T-cell (primary cell): ENCODE measurements around the gene C1orf210. TPM values are rescaled to one million over a fixed set of nuclear protein-coding genes. Genes with fewer than 3 reads are reported as not detected.

Experiments used
- ATAC-seq, 4 experiments: fragments of 200-7000 bp in 3 of 4; fragments of 150-1000 bp in 1 of 4; cut with Tn5 transposase; replicated peaks in 1 of 4; 1 replicate in 3 of 4; 2 replicates in 1 of 4; pipeline ENCODE4 v1.10.0; 2021; ENCODE audit warnings: moderate library complexity in 3 of 4, mild to moderate bottlenecking in 2 of 4, moderate number of reproducible peaks in 1 of 4
- CTCF ChIA-PET, 2 donors: fragments of 300-600 bp; sonication (Branson Sonifier 250); formaldehyde crosslinking; loops; one replicate each; lab custom pipeline; 2022; ENCODE audit warnings: antibody characterized with exemption in 2 of 2; lab: Charles Lee
- POLR2A ChIA-PET, 2 donors: fragments of 300-600 bp; sonication (Branson Sonifier 250); formaldehyde crosslinking; loops; one replicate each; lab custom pipeline; 2022; ENCODE audit warnings: antibody characterized with exemption in 2 of 2; lab: Charles Lee
- DNase-seq, 35 experiments: peaks; one replicate each; pipeline versions ENCODE4 v3.0.0 to v3.0.0-alpha.2; 2013 to 2023
- H3K27ac ChIP-seq: one replicate; pipeline ENCODE4 v1.5.1; 2013; ENCODE audit warnings: low read length
- H3K27me3 ChIP-seq, 2 experiments: replicated peaks in 1 of 2; 1 replicate in 1 of 2; 2 replicates in 1 of 2; pipeline versions ENCODE4 v1.6.1 to v1.7.0; 2013; ENCODE audit warnings: low read length in 1 of 2, mixed read lengths in 1 of 2; ENCODE audit not compliant: control insufficient read depth in 2 of 2, insufficient read depth in 2 of 2; ENCODE audit errors: extremely low read depth in 1 of 2
- H3K36me3 ChIP-seq, 2 donors: 1 replicate in 1 of 2; 2 replicates in 1 of 2; pipeline versions ENCODE4 v1.6.1 to v1.7.0; 2013; ENCODE audit warnings: low read length in 1 of 2; ENCODE audit not compliant: control insufficient read depth in 2 of 2, insufficient read depth in 1 of 2; ENCODE audit errors: extremely low read depth in 1 of 2
- H3K4me1 ChIP-seq, 2 experiments: 1 replicate in 1 of 2; 2 replicates in 1 of 2; pipeline versions ENCODE4 v1.6.1 to v1.7.0; 2013; ENCODE audit warnings: low read length in 2 of 2, mixed read lengths in 1 of 2; ENCODE audit not compliant: insufficient read depth in 2 of 2, control insufficient read depth in 1 of 2; ENCODE audit errors: extremely low read depth in 1 of 2
- H3K4me3 ChIP-seq, 2 donors: 1 replicate in 1 of 2; 2 replicates in 1 of 2; pipeline versions ENCODE4 v1.5.1 to v1.7.0; 2013; ENCODE audit warnings: mild to moderate bottlenecking in 2 of 2, low read length in 1 of 2, moderate library complexity in 1 of 2; ENCODE audit not compliant: control insufficient read depth in 1 of 2; ENCODE audit errors: extremely low read depth in 1 of 2
- H3K9me3 ChIP-seq: 2 replicates; pipeline ENCODE4 v1.7.0; 2013
- H3K27ac Mint-ChIP-seq, 2 donors: one replicate each; pipeline ENCODE4 v1.8.0; 2020 to 2021; ENCODE audit warnings: mild to moderate bottlenecking in 2 of 2, mixed read lengths in 2 of 2
- H3K27me3 Mint-ChIP-seq, 2 donors: one replicate each; pipeline ENCODE4 v1.8.0; 2021 to 2022; ENCODE audit warnings: mixed read lengths in 2 of 2
- H3K36me3 Mint-ChIP-seq: one replicate; pipeline ENCODE4 v1.8.0; 2021; ENCODE audit warnings: mixed read lengths
- H3K4me1 Mint-ChIP-seq, 3 donors: one replicate each; pipeline ENCODE4 v1.8.0; 2020 to 2022; ENCODE audit warnings: mixed read lengths in 3 of 3, mild to moderate bottlenecking in 1 of 3
- H3K4me3 Mint-ChIP-seq, 3 donors: one replicate each; pipeline ENCODE4 v1.8.0; 2020 to 2022; ENCODE audit warnings: mild to moderate bottlenecking in 3 of 3, mixed read lengths in 3 of 3, moderate library complexity in 3 of 3
- H3K9me3 Mint-ChIP-seq, 3 donors: one replicate each; pipeline ENCODE4 v1.8.0; 2020 to 2022; ENCODE audit warnings: mixed read lengths in 3 of 3
- WGBS: methylation state at CpG from one replicate; pipeline ENCODE4 v1.1.5; 2013; ENCODE audit warnings: missing lambda C conversion rate; ENCODE audit not compliant: insufficient coverage; 5-methylcytosine and 5-hydroxymethylcytosine counted together
- total RNA-seq, 35 experiments: library from RNA in 6 of 35; stranded (reverse) in 6 of 35; fragments of 120-200 nt in 1 of 35; gene quantifications; one replicate each; pipeline versions ENCODE4 v1.2.1 to v1.2.4 and lab custom pipeline; 2013 to 2026

The C1orf210 gene
- total RNA-seq, 5 donors from 2014 or later (not counting 1 experiment from before 2014, with no cell fraction given), result 0.16 to 0.32 TPM; not detected in 3

GRCh38 chr1:43237121-43237520, 48.3 kb downstream of the C1orf210 start:
- no peak for ATAC-seq

GRCh38 chr1:43235451-43236121, 49.8 kb downstream of the C1orf210 start:
- Histone ChIP-seq H3K27ac (no peak overlapping the region), H3K4me1 (no peaks in the 10 kb centered on the region), H3K4me3 (no peak overlapping the region), H3K27me3 (peaks cover 0 to 11% of the 10 kb centered on the region in 2 experiments), H3K36me3 (no peaks in the 10 kb centered on the region), H3K9me3 (no peaks in the 10 kb centered on the region)
- WGBS, result 70% methylated on average over 8 of the region's 9 CpGs
- ATAC-seq (no peak), DNase-seq (no peak)
- no peaks in the 10 kb centered on the region for H3K36me3 Mint-ChIP-seq
- H3K27ac Mint-ChIP-seq, result no peak overlapping the region
- POLR2A ChIA-PET, result no interaction called here
- CTCF ChIA-PET, result interaction anchor here (0.6 to 1.4 kb wide), 3 partner anchors 17 to 179 kb away, joined by 3 read pairs; no protein-coding TSS in a partner anchor
- H3K27me3 Mint-ChIP-seq, result peaks cover 0 to 6% of the 10 kb centered on the region in 2 donors
- H3K4me3 Mint-ChIP-seq, result no peak overlapping the region
- H3K9me3 Mint-ChIP-seq, result peaks cover 0 to 2% (median 0%) of the 10 kb centered on the region in 3 donors
- peaks cover 0 to 4% (median 0%) of the 10 kb centered on the region in 3 donors for H3K4me1 Mint-ChIP-seq

More at GRCh38 chr1:43237121-43237520, 48.3 kb downstream of the C1orf210 start:
- Histone ChIP-seq H3K27ac (no peak overlapping the region), H3K9me3 (no peaks in the 10 kb centered on the region), H3K27me3 (peaks cover 0 to 13% of the 10 kb centered on the region in 2 experiments), H3K36me3 (no peaks in the 10 kb centered on the region), H3K4me1 (no peaks in the 10 kb centered on the region), H3K4me3 (no peak overlapping the region)
- H3K4me1 Mint-ChIP-seq, result peaks cover 0 to 4% (median 0%) of the 10 kb centered on the region in 3 donors
- DNase-seq, result no peak
- H3K9me3 Mint-ChIP-seq, result peaks cover 0 to 3% (median 0%) of the 10 kb centered on the region in 3 donors
- no CpG with 5 or more reads among the region's 1 CpG for WGBS
- ChIA-PET POLR2A (no interaction called here), CTCF (interaction anchor here in 1 of 2 donors (1.0 kb wide), 1 partner anchor 178 kb away, joined by 4 read pairs; no protein-coding TSS in a partner anchor)
- no peak overlapping the region for H3K4me3 Mint-ChIP-seq
- H3K27ac Mint-ChIP-seq, result no peak overlapping the region
- peaks cover 1 to 7% of the 10 kb centered on the region in 2 donors for H3K27me3 Mint-ChIP-seq
- H3K36me3 Mint-ChIP-seq, result no peaks in the 10 kb centered on the region

- WGBS, result 67% methylated on average over 3 of the region's 8 CpGs
- POLR2A ChIA-PET, result no interaction called here
- no peaks in the 10 kb centered on the region for H3K9me3 Mint-ChIP-seq
Measured at GRCh38 chr1:43235040-43235439, 50.3 kb downstream of the C1orf210 start.

GRCh38 chr1:43234267-43234666, 51.1 kb downstream of the C1orf210 start:
- ATAC-seq (no peak), DNase-seq (no peak)
- H3K27ac ChIP-seq, result no peak overlapping the region
- no peak overlapping the region for H3K27ac Mint-ChIP-seq
- POLR2A ChIA-PET, result no interaction called here
- peaks cover 0 to 13% of the 10 kb centered on the region in 2 experiments for H3K27me3 ChIP-seq
- H3K36me3 Mint-ChIP-seq, result no peaks in the 10 kb centered on the region
- no peaks in the 10 kb centered on the region for H3K36me3 ChIP-seq
- no peaks in the 10 kb centered on the region for H3K9me3 Mint-ChIP-seq
- no peaks in the 10 kb centered on the region for H3K4me1 ChIP-seq
- 94% methylated on average over 16 of the region's 17 CpGs for WGBS
- H3K27me3 Mint-ChIP-seq, result peaks cover 0 to 7% of the 10 kb centered on the region in 2 donors
- peaks cover 0 to 4% (median 0%) of the 10 kb centered on the region in 3 donors for H3K4me1 Mint-ChIP-seq
- CTCF ChIA-PET, result no interaction called here
- H3K4me3 ChIP-seq, result no peak overlapping the region
- no peaks in the 10 kb centered on the region for H3K9me3 ChIP-seq
- H3K4me3 Mint-ChIP-seq, result no peak overlapping the region

More at GRCh38 chr1:43235040-43235439, 50.3 kb downstream of the C1orf210 start:
- DNase-seq, result no peak
- peaks cover 0 to 7% of the 10 kb centered on the region in 2 donors for H3K27me3 Mint-ChIP-seq
- H3K36me3 ChIP-seq, result no peaks in the 10 kb centered on the region
- CTCF ChIA-PET, result no interaction called here
- no peaks in the 10 kb centered on the region for H3K9me3 ChIP-seq
- no peak overlapping the region for H3K4me3 ChIP-seq
- H3K27ac ChIP-seq, result no peak overlapping the region
- H3K27ac Mint-ChIP-seq, result no peak overlapping the region
- H3K36me3 Mint-ChIP-seq, result no peaks in the 10 kb centered on the region
- H3K4me1 ChIP-seq, result no peaks in the 10 kb centered on the region
- peaks cover 0 to 4% (median 0%) of the 10 kb centered on the region in 3 donors for H3K4me1 Mint-ChIP-seq
- no peak overlapping the region for H3K4me3 Mint-ChIP-seq
- peaks cover 0 to 13% of the 10 kb centered on the region in 2 experiments for H3K27me3 ChIP-seq
- ATAC-seq, result no peak

- ChIA-PET CTCF (interaction anchor here in 1 of 2 donors (1.5 kb wide), 1 partner anchor 181 kb away, joined by 3 read pairs; no protein-coding TSS in a partner anchor), POLR2A (interaction anchor here in 1 of 2 donors (0.5 kb wide), 1 partner anchor 228 kb away, joined by 4 read pairs; no protein-coding TSS in a partner anchor)
- Histone ChIP-seq H3K27ac (no peak overlapping the region), H3K27me3 (peaks cover 0 to 13% of the 10 kb centered on the region in 2 experiments), H3K4me3 (no peak overlapping the region), H3K9me3 (no peaks in the 10 kb centered on the region), H3K4me1 (no peaks in the 10 kb centered on the region), H3K36me3 (no peaks in the 10 kb centered on the region)
- Mint-ChIP-seq H3K36me3 (no peaks in the 10 kb centered on the region), H3K4me1 (no peaks in the 10 kb centered on the region), H3K27ac (no peak overlapping the region), H3K9me3 (no peaks in the 10 kb centered on the region), H3K4me3 (no peak overlapping the region), H3K27me3 (peaks cover 0 to 7% of the 10 kb centered on the region in 2 donors)
- DNase-seq (no peak), ATAC-seq (no peak)
- 100% methylated on average over 2 of the region's 5 CpGs for WGBS
Measured at GRCh38 chr1:43233631-43234030, 51.8 kb downstream of the C1orf210 start.

GRCh38 chr1:43232482-43232881, 52.9 kb downstream of the C1orf210 start:
- ChIA-PET POLR2A (no interaction called here), CTCF (interaction anchor here in 1 of 2 donors (1.5 kb wide), 1 partner anchor 182 kb away, joined by 3 read pairs; no protein-coding TSS in a partner anchor)
- H3K27me3 Mint-ChIP-seq, result peaks cover 0 to 7% of the 10 kb centered on the region in 2 donors
- H3K4me1 ChIP-seq, result no peaks in the 10 kb centered on the region
- H3K27me3 ChIP-seq, result peaks cover 0 to 22% of the 10 kb centered on the region in 2 experiments
- DNase-seq (no peak), ATAC-seq (no peak)
- H3K9me3 ChIP-seq, result no peaks in the 10 kb centered on the region
- H3K36me3 Mint-ChIP-seq, result no peaks in the 10 kb centered on the region
- no peak overlapping the region for H3K4me3 ChIP-seq
- H3K4me3 Mint-ChIP-seq, result no peak overlapping the region
- no peaks in the 10 kb centered on the region for H3K9me3 Mint-ChIP-seq
- H3K4me1 Mint-ChIP-seq, result peaks cover 0 to under 1% (median 0%) of the 10 kb centered on the region in 3 donors
- no peak overlapping the region for H3K27ac ChIP-seq
- no peak overlapping the region for H3K27ac Mint-ChIP-seq
- 92% methylated on average over 2 of the region's 4 CpGs for WGBS
- H3K36me3 ChIP-seq, result no peaks in the 10 kb centered on the region
